H1 (cell line): ENCODE measurements around the gene GAS7. TPM values are rescaled to one million over a fixed set of nuclear protein-coding genes. Genes with fewer than 3 reads are reported as not detected.

ENCODE experiments used
- CTCF ChIA-PET: fragments of 300-600 bp; sonication (Branson Sonifier 250); formaldehyde crosslinking; loops from one replicate; lab custom pipeline; 2021; ENCODE audit not compliant: partially characterized antibody; lab: Charles Lee
- POLR2A ChIA-PET: fragments of 300-600 bp; sonication (Branson Sonifier 250); formaldehyde crosslinking; loops from one replicate; lab custom pipeline; 2021; ENCODE audit warnings: inconsistent platforms; ENCODE audit not compliant: partially characterized antibody; lab: Charles Lee
- DNase-seq, 2 experiments: peaks; one replicate each; pipeline versions ENCODE4 v3.0.0 to v3.0.0-alpha.2; 2010 to 2022; ENCODE audit warnings: low spot score in 2 of 2, low read depth in 1 of 2, mixed read lengths in 1 of 2
- FAIRE-seq: peaks from 2 replicates; lab custom pipeline; 2011; peaks lifted over from hg19 to GRCh38; lab: Jason Lieb, UNC
- H2AFZ ChIP-seq: 2 replicates; pipeline ENCODE4 v1.8.1; 2012; ENCODE audit warnings: low read length, inconsistent platforms
- H2AK5ac ChIP-seq: 2 replicates; pipeline ENCODE4 v1.6.1; 2013; ENCODE audit warnings: low read depth, low read length
- H2BK120ac ChIP-seq: replicated peaks from 2 replicates; pipeline ENCODE3; 2013; ENCODE audit warnings: low read depth, low read length, inconsistent platforms
- H2BK12ac ChIP-seq: 2 replicates; pipeline ENCODE4 v1.6.1; 2013; ENCODE audit warnings: low read depth, low read length
- H2BK15ac ChIP-seq: 2 replicates; pipeline ENCODE4 v1.6.1; 2013; ENCODE audit warnings: low read length
- H2BK20ac ChIP-seq: 2 replicates; pipeline ENCODE4 v1.6.1; 2013; ENCODE audit warnings: low read length
- H2BK5ac ChIP-seq: 2 replicates; pipeline ENCODE4 v1.6.1; 2013; ENCODE audit warnings: low read depth, low read length
- H3K14ac ChIP-seq: 2 replicates; pipeline ENCODE4 v1.6.1; 2013; ENCODE audit warnings: inconsistent platforms; ENCODE audit not compliant: insufficient read length
- H3K18ac ChIP-seq: 2 replicates; pipeline ENCODE4 v1.6.1; 2013; ENCODE audit warnings: low read length; ENCODE audit errors: extremely low read depth
- H3K23ac ChIP-seq: 2 replicates; pipeline ENCODE4 v1.6.1; 2013; ENCODE audit warnings: inconsistent platforms; ENCODE audit not compliant: insufficient read length
- H3K23me2 ChIP-seq: 2 replicates; pipeline ENCODE4 v1.6.1; 2013; ENCODE audit warnings: low read depth, low read length
- H3K27ac ChIP-seq: 2 replicates; pipeline ENCODE4 v1.6.1; 2011; ENCODE audit warnings: low read depth, low read length, inconsistent platforms
- H3K27me3 ChIP-seq, 4 experiments: replicated peaks in 1 of 4; 1 replicate in 1 of 4; 2 replicates in 3 of 4; pipeline versions ENCODE4 v1.6.1 to v1.8.1; 2011 to 2013; ENCODE audit warnings: low read length in 3 of 4, mild to moderate bottlenecking in 3 of 4, inconsistent platforms in 2 of 4, mixed read lengths in 2 of 4, moderate library complexity in 1 of 4; ENCODE audit not compliant: control insufficient read depth in 3 of 4, insufficient read depth in 3 of 4; ENCODE audit errors: extremely low read depth in 1 of 4
- H3K36me3 ChIP-seq, 4 experiments: 2 replicates each; pipeline versions ENCODE4 v1.6.1 to v1.8.1; 2011 to 2013; ENCODE audit warnings: mild to moderate bottlenecking in 4 of 4, low read length in 3 of 4, moderate library complexity in 2 of 4, control low read depth in 1 of 4, inconsistent platforms in 1 of 4; ENCODE audit not compliant: insufficient read depth in 4 of 4, control insufficient read depth in 2 of 4
- H3K4ac ChIP-seq: replicated peaks from 2 replicates; pipeline ENCODE3; 2013; ENCODE audit warnings: low read length, low read depth, mixed read lengths, inconsistent platforms; ENCODE audit not compliant: insufficient read length
- H3K4me1 ChIP-seq, 4 experiments: replicated peaks in 1 of 4; 1 replicate in 1 of 4; 2 replicates in 3 of 4; pipeline versions ENCODE4 v1.6.1 to v1.8.1; 2011 to 2013; ENCODE audit warnings: low read length in 3 of 4, inconsistent platforms in 2 of 4, mixed read lengths in 1 of 4; ENCODE audit not compliant: insufficient read depth in 4 of 4, control insufficient read depth in 3 of 4
- H3K4me2 ChIP-seq, 2 experiments: 2 replicates each; pipeline versions ENCODE4 v1.6.1 to v1.8.1; 2011 to 2013; ENCODE audit warnings: low read depth in 2 of 2, low read length in 2 of 2, control low read depth in 1 of 2, inconsistent platforms in 1 of 2, mild to moderate bottlenecking in 1 of 2; ENCODE audit not compliant: insufficient read depth in 1 of 2
- H3K4me3 ChIP-seq, 4 experiments: fragments of 200-600, 300-600 bp in 1 of 4; sonication (generic), shearing (Covaris generic), sonication (Bioruptor Twin) in 1 of 4; 2 replicates each; pipeline versions ENCODE4 v1.5.1 to v1.8.1; 2011 to 2016; ENCODE audit warnings: low read length in 4 of 4, low read depth in 3 of 4, control low read depth in 2 of 4, inconsistent platforms in 2 of 4, mild to moderate bottlenecking in 2 of 4, mixed read lengths in 1 of 4, moderate library complexity in 1 of 4; ENCODE audit not compliant: insufficient read depth in 2 of 4; ENCODE audit errors: extremely low read depth in 1 of 4
- H3K56ac ChIP-seq: replicated peaks from 2 replicates; pipeline ENCODE3; 2013; ENCODE audit warnings: low read depth, mild to moderate bottlenecking, mixed read lengths, low read length, inconsistent platforms; ENCODE audit not compliant: insufficient read length
- H3K79me1 ChIP-seq: 2 replicates; pipeline ENCODE4 v1.6.1; 2013; ENCODE audit warnings: low read depth, low read length, control low read depth
- H3K79me2 ChIP-seq, 2 experiments: 2 replicates each; pipeline versions ENCODE4 v1.6.1 to v1.8.1; 2012 to 2013; ENCODE audit warnings: low read length in 2 of 2, mild to moderate bottlenecking in 2 of 2, inconsistent platforms in 1 of 2; ENCODE audit not compliant: insufficient read depth in 2 of 2, control insufficient read depth in 1 of 2
- H3K9ac ChIP-seq, 4 experiments: replicated peaks in 1 of 4; 1 replicate in 1 of 4; 2 replicates in 3 of 4; pipeline versions ENCODE4 v1.6.1 to v1.8.1; 2011 to 2013; ENCODE audit warnings: low read depth in 3 of 4, low read length in 3 of 4, control low read depth in 2 of 4, mild to moderate bottlenecking in 2 of 4, moderate library complexity in 2 of 4, inconsistent platforms in 1 of 4; ENCODE audit errors: extremely low read depth in 1 of 4
- H3K9me3 ChIP-seq, 2 experiments: 2 replicates each; pipeline versions ENCODE4 v1.6.1 to v1.8.1; 2012 to 2013; ENCODE audit warnings: mild to moderate bottlenecking in 2 of 2, moderate library complexity in 2 of 2, control low read depth in 1 of 2, inconsistent platforms in 1 of 2, low read depth in 1 of 2, low read length in 1 of 2, mixed read lengths in 1 of 2; ENCODE audit not compliant: insufficient read depth in 2 of 2
- H4K20me1 ChIP-seq, 2 experiments: replicated peaks in 1 of 2; 2 replicates each; pipeline versions ENCODE3 to v1.8.1; 2011 to 2013; ENCODE audit warnings: inconsistent platforms in 2 of 2, low read length in 2 of 2, mild to moderate bottlenecking in 1 of 2; ENCODE audit not compliant: insufficient read depth in 2 of 2, control insufficient read depth in 1 of 2
- H4K5ac ChIP-seq: 2 replicates; pipeline ENCODE4 v1.6.1; 2013; ENCODE audit warnings: low read length, low read depth, mixed read lengths, inconsistent platforms; ENCODE audit not compliant: insufficient read length
- H4K8ac ChIP-seq: 2 replicates; pipeline ENCODE4 v1.8.0; 2013; ENCODE audit warnings: mild to moderate bottlenecking, moderate library complexity, low read length, inconsistent platforms; ENCODE audit not compliant: insufficient read depth; ENCODE audit errors: extremely low read depth
- H4K91ac ChIP-seq: replicated peaks from 2 replicates; pipeline ENCODE3; 2013; ENCODE audit warnings: low read length, mixed read lengths, inconsistent platforms; ENCODE audit not compliant: insufficient read length
- HDAC6 ChIP-seq: IDR thresholded peaks from one replicate; pipeline ENCODE4 v1.7.1; 2012; ENCODE audit warnings: low read depth, mild to moderate bottlenecking, inconsistent platforms, low read length, moderate library complexity
- TEAD4 ChIP-seq: IDR thresholded peaks from 2 replicates; pipeline ENCODE4 v1.6.1; 2012; ENCODE audit warnings: low read depth, low read length, inconsistent platforms, mixed read lengths
- WGBS, 2 experiments: shearing (Covaris generic) in 1 of 2; methylation state at CpG; one replicate each; pipeline versions ENCODE4 v1.1.6 to v1.1.7; 2013 to 2015; ENCODE audit warnings: low lambda C conversion rate in 2 of 2, mixed read lengths in 2 of 2, inconsistent platforms in 1 of 2, low coverage in 1 of 2, missing lambda C conversion rate in 1 of 2; ENCODE audit not compliant: insufficient replicate concordance in 2 of 2, insufficient coverage in 1 of 2, insufficient read length in 1 of 2; ENCODE audit errors: extremely low coverage in 1 of 2, missing lambda C conversion rate in 1 of 2; 5-methylcytosine and 5-hydroxymethylcytosine counted together
- polyA plus RNA-seq, 7 experiments: library from polyadenylated mRNA; depleted of rRNA in 3 of 7; stranded (reverse) in 5 of 7; unstranded in 2 of 7; fragments of >200 nt in 5 of 7; fragments of 200-250 nt in 2 of 7; gene quantifications; 1 replicate in 5 of 7; 2 replicates in 1 of 7; 4 replicates in 1 of 7; pipeline versions ENCODE4 v1.2.1 to v1.2.3, GENCODE V29; 2011 to 2013; ENCODE audit warnings: missing spikeins in 2 of 7, mixed read lengths in 2 of 7
- total RNA-seq: library from RNA; stranded (reverse); fragmentation: NEBNext Ultra II Directional; extraction: Animal tissue kit (Norgen Biotek cat#: 25700); gene quantifications from 2 replicates; pipeline ENCODE4 v1.2.1, GENCODE V29; 2021

Gene GAS7
- total and polyA plus RNA-seq, 2 of the 8 experiments (the other 6 are each of a cell fraction or from before 2014, with no cell fraction given): 5.0 to 14.5 TPM

DNA sequence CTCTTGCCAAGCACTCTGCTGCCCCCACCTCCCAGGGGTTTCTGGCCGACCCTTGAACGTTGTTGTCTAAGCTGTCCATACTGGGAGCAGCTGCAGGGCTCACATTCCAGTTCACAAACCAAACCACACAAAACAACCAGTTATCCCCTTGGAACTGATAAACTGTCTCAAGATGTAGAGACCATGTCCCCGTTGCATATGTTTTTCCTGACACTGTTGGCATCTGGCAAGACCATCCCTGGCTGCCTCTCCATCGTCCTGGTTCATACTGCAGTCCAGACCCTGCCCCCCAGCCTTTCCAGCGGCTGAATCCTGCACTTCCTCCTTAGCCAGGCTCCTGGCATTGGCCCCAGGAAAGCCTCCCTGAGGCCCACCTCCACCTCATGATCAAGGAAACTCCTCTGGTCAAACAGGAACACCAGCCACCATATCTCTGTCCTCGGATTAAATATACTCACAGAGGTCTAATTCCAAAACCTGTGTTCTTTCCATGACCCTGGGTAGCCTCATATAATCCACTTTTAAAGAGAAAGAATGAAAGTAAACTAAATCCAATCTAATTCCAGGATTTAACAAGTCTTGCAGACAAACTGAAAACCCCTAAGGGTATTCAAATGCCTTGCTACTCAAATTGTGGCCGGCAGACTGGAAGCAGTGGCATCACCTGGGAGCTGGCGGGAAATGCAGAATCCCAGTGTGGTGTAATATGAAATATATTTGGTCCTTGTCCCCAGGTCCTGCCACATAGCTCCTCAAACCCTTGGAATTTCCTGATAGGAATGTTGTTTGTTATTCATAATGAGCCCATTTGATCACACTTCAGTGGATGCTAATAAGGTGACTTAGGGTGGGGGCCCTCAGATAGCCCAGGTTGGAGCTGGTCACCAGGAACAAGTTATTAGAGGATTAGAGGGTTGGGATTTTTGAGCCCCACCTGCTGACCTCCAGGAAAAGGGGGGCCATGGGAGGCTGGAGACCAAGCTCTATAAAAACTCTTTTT is 14.2 kb downstream of the GAS7 start:
- Histone ChIP-seq H4K91ac (no peak overlapping the region), H3K9ac (no peak overlapping the region), H3K4me2 (no peak overlapping the region), H4K5ac (no peak overlapping the region), H4K8ac (no peak overlapping the region), H3K18ac (peak overlapping the region; percentile 60), H2BK5ac (no peak overlapping the region; the same call in 1 of the 2 replicates), H3K56ac (no peak overlapping the region), H2BK20ac (0 out of 2 replicates have a peak overlapping the region, but pooled peaks have one; percentile 40), H3K79me1 (no peaks in the 10 kb centered on the region), H2AFZ (no peak overlapping the region), H3K4ac (no peak overlapping the region), H3K27me3 (no peaks in the 10 kb centered on the region), H3K14ac (no peak overlapping the region), H3K27ac (no peak overlapping the region), H2BK12ac (peak overlapping the region; percentile 20; the same call in 1 of the 2 replicates), H3K36me3 (no peaks in the 10 kb centered on the region; a peak in 1 of 8 replicates), H2AK5ac (peak overlapping the region; percentile 47; the same call in 1 of the 2 replicates), H3K4me1 (peaks cover 0 to 11% (median 6%) of the 10 kb centered on the region in 4 experiments; a peak in 6 of 7 replicates), H4K20me1 (no peaks in the 10 kb centered on the region), H2BK120ac (no peak overlapping the region), H3K23ac (no peak overlapping the region), H3K9me3 (no peaks in the 10 kb centered on the region), H3K79me2 (no peaks in the 10 kb centered on the region), H3K23me2 (peaks cover 2% of the 10 kb centered on the region; the same call in 1 of the 2 replicates), H2BK15ac (0 out of 2 replicates have a peak overlapping the region, but pooled peaks have one; percentile 40), H3K4me3 (no peak overlapping the region)
- 77% methylated on average over 8 of the region's 8 CpGs; no CpG with 5 or more reads in 1 of the 2 experiments for WGBS, 2 experiments
- no peak for FAIRE-seq
- ChIA-PET CTCF (interaction anchor here (1.0 to 1.7 kb wide), 4 partner anchors 10 to 28 kb away, joined by 3 read pairs; partner anchors contain the start of gene GAS7), POLR2A (interaction anchor here (0.6 kb wide), 1 partner anchor 25 kb away, joined by 4 read pairs; no protein-coding TSS in a partner anchor)
- no peak for DNase-seq
- peak; percentile 46; the same call in 1 of the 2 replicates for TF ChIP-seq TEAD4
- no peak for TF ChIP-seq HDAC6
